HG03175 (cell line): Measurements from ENCODE around the gene WASHC2A.
"Not testable (repeated sequence)": the region's sequence is repeated elsewhere in the genome, so short reads cannot be mapped to it uniquely, and the experiment has no call there.

Experiments used
- ATAC-seq: cut with Tn5 transposase; IDR thresholded peaks from one replicate; pipeline ENCODE4 v1.9.1; 2021; ENCODE audit warnings: mild to moderate bottlenecking, moderate library complexity; ENCODE audit not compliant: unreplicated experiment

The WASHC2A gene

DNA sequence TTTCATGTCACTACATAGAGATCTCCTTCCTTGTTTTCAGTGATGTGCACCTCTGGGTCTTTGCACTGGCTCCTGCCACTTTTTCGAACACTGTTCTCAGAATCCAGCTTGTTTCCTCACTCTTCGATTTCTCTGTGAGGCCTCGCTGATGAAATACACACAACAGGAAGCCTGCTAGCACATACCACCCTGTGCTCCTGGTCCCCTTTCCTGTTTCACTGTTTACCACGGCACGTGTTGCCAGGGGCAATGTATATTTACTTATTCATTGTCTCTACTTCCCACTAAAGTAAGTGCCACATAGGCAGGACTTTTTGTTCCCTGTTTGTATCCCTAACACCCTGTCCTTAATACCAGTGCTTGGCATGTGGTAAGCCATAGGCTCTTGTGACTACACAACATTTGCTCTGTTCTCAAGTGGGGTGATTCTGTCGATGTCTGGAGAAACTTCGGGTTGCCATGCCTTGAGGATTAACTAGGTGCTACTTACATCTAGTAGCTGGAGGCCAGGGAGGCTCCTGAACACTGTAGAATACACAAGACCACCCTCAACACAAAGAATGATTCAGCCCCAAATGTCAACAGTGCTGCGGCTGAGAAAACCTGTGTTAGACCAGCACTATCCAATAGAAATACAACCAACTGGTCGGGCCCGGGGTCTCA is 75.9 kb downstream of the WASHC2A start:
- ATAC-seq: not testable (repeated sequence)

DNA sequence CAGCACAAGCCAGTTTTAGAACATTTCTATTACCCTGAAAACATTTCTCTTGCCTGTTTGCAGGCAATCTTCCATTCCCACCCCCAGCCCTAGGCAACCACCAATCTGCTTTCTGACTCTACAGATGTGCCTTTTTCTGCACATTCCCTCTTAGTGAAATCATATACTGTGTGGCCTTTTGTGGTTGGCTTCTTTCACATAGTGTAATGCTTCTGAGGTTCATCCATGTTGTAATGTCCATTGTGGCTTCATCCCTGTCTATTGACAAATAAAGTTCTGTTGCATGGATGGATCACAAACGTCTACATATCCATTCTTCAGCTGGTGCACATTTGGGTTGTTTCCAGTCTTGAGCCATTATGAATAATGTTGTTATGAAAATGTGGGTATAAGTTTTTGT is 77.8 kb downstream of the WASHC2A start:
- ATAC-seq: not testable (repeated sequence)

DNA sequence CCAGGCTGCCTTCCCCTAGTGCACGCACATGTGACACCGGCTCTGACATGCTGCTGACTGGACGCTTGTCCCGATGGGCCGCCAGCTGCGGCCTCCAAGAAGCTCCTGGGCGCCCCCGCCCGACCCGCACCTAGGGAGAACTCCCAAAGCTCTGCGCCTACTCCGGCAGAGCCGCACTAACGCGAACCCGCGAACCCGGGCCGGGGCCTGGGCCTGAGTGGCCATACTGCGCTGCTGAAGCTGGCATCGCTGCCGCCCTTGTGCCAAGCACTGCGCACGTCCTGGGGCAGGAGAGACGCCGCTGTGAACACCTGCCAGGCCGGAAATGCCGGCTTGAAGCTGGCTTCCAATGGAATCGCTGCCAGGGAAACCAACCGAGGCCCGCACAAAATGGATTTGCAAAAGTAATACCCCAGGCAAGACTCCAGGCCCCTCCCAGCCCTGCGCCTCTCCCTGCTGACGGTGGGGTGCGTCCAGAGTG is 85.1 kb downstream of the WASHC2A start:
- ATAC-seq: no peak

DNA sequence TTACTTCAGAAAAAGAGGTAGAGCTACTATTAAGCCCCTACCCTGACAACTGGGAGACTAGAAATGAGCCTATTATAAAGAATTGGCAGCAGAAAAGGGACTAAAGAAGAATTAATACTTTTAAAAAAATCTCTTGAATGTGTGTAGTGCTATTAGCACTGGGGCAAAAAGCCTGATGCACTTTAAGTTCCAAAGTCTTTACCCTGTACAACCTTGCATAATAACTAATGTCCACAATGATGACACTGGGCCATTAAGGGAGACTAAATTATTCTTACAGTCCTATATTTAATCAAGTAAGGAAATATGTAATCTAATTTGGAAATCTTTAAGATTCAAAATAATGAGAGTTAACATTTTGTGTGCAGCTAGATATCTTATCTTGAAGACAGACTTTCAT is 90.1 kb downstream of the WASHC2A start:
- ATAC-seq: not testable (repeated sequence)

DNA sequence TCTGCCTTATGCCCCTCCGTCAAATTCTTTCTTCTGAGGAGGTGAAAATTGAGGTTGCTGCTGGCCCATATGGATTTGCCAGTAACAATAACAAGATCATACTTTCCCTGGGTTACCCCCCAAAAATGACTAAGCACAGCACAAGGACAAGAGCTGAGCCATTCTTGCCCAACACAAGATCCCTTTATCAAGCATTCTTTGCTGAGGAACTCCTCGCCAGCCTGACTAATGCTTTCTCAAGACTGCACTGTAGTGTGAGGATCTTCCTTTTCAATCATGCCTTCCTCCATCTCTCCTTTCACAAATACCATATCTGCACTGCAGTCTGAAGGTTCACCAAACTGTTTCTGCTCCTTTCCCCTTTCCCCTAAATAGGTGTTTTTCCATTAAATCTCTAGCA is 92.1 kb downstream of the WASHC2A start:
- not testable (repeated sequence) for ATAC-seq

DNA sequence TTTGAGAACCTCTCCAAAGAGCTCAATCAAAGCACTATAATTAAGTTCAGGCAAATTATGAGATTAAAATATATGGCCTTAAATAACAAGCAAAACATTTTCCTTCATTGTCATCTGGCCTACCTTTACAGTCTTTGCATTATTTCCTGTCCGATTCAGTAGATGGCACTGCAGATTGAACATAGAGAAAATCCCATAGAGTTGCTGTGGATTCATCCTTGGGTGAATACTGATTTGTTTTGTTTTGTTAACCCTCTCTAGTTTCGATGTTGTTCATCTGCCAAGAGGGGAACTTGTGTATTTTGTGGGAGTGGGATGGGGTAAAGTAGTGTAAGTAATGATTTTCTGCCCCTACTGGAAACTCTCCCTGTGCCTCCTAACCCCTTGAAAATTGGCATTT is 97.3 kb downstream of the WASHC2A start:
- not testable (repeated sequence) for ATAC-seq

DNA sequence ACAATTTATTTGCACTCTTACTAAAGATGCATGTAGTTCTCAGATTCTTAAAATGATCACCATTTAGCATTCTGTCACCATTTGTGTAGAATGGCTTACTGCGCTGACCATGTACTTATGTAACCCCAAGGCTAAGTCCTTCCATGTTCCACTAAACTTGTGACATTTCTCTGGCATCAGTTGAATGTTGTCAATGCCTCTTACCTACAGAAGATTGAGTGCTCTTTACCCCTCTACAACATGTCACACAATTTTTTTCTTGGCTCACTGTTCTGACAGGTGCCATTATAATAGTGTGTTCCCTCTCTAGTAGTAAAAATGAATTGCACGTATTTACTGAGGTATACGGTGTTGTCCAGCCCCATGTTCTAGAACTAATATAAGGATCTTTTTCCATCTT is 100.1 kb downstream of the WASHC2A start:
- ATAC-seq: not testable (repeated sequence)

DNA sequence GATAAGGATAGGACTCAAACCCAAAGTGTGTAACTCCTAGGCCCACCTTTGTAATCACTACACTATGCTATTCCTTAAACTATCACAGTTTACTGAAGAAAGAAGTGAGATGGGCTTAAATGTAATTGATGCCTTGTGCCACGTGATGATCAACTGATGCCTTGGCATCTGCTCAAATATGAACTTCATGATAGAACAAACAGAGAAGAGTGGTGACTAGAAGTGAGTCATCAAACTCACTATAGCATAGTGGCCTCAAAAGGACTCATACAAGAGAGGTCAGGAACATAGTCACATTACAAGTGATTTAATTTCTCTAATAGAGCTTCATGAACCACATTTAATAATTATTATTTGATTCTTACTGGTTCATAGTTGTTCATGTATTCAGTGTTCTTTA is 101.8 kb downstream of the WASHC2A start:
- ATAC-seq: not testable (repeated sequence)

DNA sequence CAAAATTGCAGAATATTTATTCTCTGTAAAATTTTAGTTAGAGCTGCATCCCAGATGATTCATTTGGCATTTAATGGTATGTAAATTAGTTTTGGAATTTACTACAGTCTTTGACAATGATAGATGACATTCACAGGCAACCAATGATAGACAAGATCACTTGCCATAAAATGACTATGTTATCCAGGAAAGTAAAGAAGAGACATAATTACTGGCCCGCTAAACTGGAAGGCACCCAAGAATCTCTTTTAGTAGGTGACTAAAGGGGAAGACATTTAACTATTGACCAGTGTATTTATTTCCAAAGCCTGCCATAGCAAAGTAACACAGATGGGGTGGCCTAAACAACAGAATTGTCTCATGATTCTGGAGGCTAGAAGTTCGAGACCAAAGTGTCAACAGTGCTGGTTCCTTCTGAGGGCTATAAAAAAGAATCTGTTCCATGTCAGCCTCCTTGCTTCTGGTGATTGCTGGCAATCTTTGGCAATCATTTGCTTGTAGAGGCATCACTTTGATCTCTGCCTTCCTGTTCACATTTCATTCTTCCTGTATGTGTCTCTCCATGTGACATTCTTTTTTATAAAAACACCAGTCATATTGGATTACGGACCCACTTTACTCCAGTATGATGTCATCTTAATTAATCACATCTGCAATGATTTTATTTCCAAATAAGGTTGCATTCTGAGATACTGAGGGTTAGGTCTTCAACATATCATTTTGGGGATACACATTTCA is 107.2 kb downstream of the WASHC2A start:
- not testable (repeated sequence) for ATAC-seq
